SIG-M5 treated with dmso at 0.1 percent for 504 hours (cell line): ENCODE data around the gene CCNY.

Experiments used
- DNase-seq: peaks from one replicate; lab custom pipeline; 2025; ENCODE audit not compliant: unreplicated experiment; lab: John Stamatoyannopoulos, UW

CCNY gene

GRCh38 chr10:35448687-35449662 lies 112.7 kb downstream of the CCNY start:
- peak; percentile 7 for DNase-seq

DNA sequence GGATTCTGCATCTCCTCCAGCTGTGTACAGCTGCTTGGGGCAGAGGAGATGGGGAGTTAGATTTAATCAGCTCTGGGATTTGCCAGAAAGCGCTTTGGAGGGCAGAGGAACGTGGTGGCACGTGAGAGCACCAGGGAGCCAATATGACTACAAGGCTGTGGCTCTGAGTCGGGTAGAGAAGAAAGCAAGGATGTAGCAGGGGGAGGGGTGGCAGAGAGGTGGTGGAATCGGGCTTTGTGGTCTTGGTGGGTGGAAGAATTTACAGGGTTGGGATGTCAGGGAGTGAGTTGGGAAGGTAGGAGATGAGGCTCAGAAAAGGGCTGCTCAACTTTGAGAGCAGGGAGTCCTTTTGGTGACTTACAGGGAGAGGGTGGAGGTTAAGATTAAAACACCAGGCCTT lies 113.6 kb downstream of the CCNY start:
- no peak for DNase-seq

DNA sequence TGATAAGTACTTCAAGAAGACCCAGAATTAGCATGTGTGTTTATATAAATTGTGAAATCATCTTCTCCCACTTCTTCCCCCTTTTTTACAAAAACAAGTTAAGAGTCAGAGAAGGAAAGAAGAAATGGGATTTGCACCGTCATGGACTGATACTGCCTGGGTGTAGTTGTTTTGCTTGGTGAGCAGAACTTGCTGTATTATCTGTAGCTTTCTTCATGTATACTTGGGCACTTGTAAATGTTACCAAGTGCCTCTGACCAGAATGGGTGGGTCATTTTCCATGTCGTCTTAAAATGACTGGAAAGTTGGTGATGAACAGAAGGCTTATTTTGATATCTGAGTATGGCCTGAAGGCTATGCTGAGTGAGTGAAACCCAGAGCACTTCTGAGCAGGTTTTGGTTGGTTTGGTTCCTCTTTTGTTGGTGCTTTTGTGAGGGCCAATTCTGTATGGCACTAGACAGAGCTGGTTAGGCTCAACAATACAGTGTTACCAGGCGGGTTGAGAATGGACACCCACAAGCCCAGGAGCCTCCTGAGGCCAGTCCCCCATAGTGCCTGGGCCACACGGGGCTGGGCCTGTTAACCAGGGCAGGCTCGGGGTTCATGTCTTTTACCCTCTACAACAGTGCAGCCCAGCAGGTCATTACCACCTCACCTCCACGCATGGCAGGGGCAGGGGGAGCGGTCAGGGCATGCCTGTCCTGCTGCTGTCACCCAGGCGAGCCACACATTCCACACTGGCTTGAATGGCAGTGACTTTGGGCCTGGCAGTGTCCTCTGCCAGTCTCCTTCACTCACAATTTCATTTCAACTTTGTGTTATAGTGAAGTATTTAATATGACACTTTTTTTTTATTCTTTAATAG lies 115.1 kb downstream of the CCNY start:
- DNase-seq: peak; percentile 83

DNA sequence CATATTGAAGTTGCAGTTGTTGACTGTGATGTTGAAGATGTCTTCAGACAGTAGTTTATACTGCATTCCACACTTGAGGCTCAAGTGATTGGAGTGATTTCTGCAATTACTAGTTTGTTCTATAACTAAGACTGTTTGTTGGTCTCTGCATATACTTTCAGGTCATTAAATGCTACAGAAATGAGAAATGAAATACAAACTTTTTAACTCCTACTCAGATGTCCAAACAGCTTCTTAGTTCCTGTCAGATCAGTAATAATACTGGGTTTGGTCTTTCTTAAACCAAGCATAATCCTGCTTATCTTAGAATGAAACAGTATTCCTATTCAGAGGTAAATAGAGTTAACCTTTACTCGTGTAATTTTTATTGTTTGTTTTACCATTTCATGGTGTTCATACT lies 115.9 kb downstream of the CCNY start:
- no peak for DNase-seq

GRCh38 chr10:35452847-35453246 lies 116.5 kb downstream of the CCNY start:
- DNase-seq: no peak

DNA sequence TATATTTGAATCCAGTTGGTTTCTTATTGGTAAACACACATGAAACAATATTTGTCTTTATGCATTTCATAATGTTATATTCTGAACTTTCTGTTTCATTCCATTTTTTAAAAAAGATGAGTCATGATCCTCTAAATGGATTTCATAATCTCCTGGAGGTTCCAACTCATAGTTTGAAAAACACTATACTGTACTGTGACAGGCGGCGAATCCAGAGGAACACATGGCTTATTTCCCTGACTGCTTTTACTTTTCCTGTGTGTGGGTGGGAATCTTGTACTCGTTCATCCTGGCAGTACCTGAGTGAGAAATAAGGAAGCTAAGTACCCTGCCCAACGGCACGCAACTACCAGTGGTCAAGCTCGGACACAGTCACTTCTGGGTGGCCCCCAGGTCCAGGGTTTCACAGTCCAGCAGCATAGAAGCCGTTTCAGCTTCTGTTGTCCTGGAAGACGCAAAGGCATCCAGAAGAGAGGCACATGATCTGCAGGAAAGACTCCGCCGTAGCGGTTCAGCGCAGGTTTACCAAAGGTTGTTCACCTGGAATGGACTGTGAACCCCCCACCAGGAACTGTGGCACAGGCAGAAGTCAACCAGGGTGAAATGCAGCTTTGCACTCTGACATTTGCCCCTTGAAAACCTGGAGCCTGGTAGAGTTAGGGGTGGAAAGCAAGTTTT lies 117.7 kb downstream of the CCNY start:
- DNase-seq: peak; percentile 42

- no peak for DNase-seq
Measured at GRCh38 chr10:35456153-35456720, 119.9 kb downstream of the CCNY start.

GRCh38 chr10:35456784-35457183 lies 120.5 kb downstream of the CCNY start:
- no peak for DNase-seq

DNA sequence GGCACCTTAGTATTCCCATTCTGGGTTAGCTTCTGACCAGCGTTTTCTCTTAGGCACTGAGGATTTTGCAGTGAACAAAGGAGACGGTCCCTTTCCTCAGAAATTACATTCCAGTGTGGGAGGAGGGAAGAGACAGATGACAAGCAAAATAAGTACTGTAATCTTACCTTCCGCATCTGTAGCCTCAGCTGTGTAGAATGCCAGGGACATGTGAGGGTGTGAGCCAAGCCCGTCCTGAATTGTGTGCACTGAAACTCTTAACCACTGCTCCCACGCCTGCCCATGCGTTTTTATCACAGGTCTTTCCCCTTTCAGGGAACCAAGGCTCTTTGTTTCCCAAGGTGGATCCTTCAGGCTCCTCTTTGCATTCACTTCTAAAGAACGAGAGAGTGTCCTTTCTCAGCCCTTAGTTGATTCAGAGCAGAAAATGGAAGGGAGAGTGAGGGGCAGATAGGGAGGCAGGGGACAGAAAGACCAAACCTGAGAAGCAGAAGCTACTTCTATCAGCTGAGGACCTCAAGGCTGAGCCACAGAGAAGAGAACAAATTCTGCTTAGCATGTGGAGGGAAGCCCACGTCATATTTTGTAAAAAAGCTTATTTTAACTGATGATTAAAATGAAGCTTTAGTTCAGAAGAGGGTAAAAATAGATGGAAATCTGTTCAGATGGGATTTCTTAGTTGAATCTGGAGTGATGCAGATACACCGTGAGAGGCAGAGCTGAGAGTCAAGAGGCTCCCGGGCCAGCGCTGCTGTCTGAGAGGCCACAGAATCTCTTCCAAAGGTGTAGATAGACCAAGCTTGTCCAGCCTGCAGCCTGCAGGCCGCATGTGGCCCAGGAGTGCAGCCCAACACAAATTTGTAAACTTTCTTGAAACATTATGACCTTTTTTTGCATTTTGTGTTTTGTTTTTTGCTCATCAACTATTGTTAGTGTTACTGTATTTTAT lies 122.5 kb downstream of the CCNY start:
- no peak for DNase-seq

- no peak for DNase-seq
Measured at GRCh38 chr10:35459449-35459847, 123.1 kb downstream of the CCNY start.

GRCh38 chr10:35460852-35461460 lies 124.6 kb downstream of the CCNY start:
- DNase-seq: no peak

- DNase-seq: no peak
Measured at GRCh38 chr10:35462491-35462934, 126.2 kb downstream of the CCNY start.

DNA sequence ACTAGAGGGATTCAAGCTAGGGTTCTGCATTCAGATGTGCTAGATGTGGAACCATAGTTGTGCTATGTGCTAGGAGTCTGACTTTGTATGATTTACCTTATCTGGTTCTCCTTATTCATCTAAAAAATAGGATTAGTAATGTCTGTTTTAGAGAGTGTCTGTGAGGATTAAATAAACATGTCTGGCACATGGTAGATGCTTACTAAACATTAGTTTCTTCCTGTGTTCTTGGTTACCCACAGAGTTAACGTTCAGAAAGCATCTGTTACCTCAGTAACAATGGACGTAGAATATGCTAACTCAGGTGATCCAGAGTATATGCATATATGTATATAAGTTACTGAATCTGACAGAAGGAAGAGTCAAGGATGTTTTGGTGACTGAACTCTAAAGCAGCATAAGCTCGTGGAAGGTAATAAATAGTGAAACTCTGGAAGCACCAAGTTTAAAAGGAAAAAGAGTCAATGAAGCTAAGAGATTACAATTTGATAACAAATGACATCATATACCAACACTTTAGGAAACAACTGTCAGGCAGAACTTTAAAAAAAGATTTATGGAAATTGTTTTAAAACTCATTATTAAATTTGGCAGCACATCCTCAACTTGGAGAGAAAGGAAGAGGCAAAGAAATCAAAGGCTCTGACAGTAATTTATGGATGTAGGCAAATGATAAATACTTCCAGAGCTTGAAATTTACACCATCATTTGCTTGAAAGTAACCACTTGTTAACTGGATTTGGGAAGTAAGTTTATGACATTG lies 127.0 kb downstream of the CCNY start:
- DNase-seq: no peak

GRCh38 chr10:35463878-35464277 lies 127.6 kb downstream of the CCNY start:
- no peak for DNase-seq

- no peak for DNase-seq
Measured at GRCh38 chr10:35464825-35465456, 128.6 kb downstream of the CCNY start.

DNA sequence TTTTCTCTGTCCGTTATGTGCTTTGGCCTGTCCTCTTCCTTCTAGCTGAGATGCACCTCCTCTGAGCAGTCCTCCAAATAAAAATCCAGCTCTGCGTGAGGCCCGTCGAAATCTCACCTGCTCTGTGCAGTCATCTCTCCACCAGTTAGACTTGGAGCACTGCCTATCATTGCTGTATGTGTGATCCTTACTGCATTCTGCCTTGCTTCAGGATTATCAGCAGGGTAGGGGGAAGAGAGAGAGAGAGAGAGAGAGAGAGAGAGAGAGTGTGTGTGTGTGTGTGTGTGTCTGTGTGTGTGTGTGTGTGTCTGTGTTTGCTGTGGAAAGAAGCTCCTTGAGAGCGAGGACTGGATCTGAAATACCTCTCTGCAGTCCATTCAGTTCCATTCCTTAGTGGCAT lies 129.4 kb downstream of the CCNY start:
- DNase-seq: no peak

DNA sequence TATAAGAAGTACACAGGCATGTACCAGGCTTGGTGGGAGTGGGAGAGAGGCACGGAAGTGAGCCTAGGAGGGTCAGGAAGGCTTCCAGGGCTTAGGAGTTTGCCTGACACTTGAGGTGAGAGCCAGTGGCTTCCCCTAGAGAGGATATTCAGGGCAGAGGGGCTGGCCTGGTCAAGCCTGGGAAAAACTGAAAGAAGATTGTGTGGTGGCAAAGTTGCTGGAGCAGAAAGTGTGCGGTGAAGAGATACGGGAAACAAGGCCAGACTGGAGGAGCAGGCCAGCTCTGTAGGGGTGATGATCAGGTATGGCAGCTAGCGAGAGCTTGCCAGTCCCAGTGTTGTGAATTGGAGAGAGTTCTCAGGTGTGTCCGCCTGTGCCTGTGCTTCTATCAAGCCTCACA lies 129.9 kb downstream of the CCNY start:
- DNase-seq: no peak

GRCh38 chr10:35466661-35467060 lies 130.4 kb downstream of the CCNY start:
- DNase-seq: no peak
